ENCODE data around the gene VIM.

VIM gene

DNA sequence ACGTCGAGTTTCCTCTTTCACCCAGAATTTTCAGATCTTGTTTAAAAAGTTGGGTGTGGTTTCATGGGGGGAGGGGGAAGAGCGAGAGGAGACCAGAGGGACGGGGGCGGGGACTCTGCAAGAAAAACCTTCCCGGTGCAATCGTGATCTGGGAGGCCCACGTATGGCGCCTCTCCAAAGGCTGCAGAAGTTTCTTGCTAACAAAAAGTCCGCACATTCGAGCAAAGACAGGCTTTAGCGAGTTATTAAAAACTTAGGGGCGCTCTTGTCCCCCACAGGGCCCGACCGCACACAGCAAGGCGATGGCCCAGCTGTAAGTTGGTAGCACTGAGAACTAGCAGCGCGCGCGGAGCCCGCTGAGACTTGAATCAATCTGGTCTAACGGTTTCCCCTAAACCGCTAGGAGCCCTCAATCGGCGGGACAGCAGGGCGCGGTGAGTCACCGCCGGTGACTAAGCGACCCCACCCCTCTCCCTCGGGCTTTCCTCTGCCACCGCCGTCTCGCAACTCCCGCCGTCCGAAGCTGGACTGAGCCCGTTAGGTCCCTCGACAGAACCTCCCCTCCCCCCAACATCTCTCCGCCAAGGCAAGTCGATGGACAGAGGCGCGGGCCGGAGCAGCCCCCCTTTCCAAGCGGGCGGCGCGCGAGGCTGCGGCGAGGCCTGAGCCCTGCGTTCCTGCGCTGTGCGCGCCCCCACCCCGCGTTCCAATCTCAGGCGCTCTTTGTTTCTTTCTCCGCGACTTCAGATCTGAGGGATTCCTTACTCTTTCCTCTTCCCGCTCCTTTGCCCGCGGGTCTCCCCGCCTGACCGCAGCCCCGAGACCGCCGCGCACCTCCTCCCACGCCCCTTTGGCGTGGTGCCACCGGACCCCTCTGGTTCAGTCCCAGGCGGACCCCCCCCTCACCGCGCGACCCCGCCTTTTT lies at the start of gene VIM:
VIM (plus strand) TSS at position 151 of the 925 bp plus-strand sequence. CDS start 1,182 bp downstream, outside the sequence.
- peak; percentile 96 for DNase-seq

DNA sequence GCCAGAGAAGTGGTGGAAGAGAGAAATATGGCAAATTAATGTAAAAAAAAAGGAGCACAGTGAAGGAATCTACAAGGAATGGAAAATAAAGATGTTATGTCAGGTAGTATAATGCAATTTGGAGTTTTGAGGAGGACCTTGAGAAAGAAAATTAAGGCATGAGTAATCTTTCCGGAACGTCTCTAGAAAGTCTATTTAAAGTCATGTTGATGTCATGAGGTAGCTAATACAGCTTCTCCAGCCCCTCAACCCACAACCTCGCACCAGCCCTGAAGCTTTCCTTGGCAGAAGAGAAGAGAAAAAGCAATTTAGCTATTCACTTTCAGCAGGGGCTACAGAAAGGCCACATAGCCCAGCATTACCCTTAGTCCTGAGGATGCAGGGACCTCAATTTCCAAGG lies 49.0 kb upstream of the VIM start:
- DNase-seq, result no peak

DNA sequence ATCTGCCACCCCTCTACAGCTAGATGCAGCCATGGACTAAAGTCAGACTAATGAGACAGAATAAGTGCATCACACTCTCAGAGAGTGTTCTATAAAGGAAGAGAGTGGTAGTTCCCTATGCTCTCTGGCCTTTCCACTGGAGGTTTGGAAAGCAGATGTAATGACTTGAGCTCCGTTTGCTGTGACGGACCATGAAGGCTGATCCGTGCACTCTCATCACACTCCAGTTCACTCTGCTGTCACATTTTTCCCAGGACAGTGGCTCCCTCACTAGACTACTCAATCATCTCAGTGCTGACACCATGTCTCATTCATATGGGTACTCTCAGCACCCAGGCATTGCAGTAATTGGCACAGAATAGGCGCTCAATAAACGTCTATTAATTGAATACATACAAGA lies 46.9 kb upstream of the VIM start:
- DNase-seq, result no peak

DNA sequence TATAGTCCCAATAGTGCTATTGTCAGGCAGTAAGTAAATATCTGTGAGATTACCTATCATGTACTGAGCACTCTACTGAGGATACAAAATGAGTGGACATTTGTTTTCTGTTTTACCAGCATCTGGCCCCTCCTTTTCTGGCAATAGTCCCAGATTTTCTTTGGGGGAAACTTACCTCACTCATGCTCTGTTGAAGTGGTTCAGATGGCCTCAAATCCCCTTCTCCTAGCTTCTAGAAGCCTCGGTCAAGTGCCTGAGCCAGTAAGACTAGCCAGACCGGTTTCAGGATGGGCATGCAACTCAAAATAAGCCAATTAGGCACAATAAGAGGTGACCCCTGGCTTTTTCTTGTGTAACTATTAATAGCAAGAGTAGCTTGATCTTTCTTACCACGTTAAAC lies 46.3 kb upstream of the VIM start:
- no peak for DNase-seq

DNA sequence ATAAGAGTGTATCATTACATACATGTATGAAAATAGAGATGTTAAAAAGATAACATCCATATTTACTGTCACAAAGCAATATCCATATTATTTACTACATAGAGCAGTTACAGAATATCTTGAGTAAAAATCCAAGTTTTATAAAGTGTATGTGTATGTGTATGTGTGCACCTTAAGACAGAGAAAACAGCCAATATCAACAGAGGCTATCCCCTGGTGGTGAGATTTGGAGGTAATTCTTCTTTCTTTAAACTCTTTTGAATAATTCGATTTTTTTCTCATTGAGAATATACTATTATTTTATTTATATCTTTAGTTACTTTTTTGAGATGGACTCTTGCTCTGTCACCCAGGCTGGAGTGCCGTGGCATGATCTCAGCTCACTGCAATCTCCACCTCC lies 44.9 kb upstream of the VIM start:
- no peak for DNase-seq

DNA sequence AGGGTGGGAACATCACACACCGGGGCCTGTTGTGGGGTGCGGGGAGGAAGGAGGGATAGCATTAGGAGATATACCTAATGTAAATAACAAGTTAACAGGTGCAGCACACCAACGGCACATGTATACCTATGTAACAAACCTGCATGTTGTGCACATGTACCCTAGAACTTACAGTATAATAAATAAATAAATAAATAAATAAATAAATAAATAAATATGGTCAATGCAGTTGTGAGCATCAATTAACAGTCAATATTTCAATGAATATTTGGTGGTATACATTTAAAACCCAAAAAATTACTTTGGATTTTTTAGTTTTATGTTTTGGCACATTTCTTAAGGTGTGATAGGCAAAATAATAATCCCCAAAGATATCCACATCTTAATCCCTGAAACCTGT lies 42.2 kb upstream of the VIM start:
- no peak for DNase-seq

DNA sequence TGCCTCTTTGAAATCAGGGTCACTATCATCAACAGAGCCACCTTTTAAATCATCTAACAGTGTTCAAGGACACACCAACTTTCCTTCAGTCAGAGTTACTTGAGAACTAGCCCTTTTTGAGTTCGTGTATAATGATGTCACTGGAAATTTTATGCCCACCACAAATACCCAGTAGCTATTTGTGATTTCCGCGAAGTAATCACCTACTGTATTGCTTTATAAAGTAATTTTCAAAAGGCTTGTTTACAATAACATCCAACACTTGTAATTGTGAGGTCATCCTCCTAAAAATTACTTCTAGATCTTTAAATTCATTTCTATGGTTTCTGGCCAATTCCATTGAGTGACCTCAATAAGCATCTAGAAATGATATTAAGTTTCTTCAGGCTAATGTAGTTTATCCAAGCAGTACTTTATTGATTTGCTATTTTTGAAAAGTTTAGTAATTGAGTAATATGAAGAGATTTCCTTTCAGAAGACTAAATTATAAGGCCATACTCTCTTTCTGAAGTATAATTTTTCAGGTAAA lies 39.3 kb upstream of the VIM start:
- DNase-seq, result no peak

DNA sequence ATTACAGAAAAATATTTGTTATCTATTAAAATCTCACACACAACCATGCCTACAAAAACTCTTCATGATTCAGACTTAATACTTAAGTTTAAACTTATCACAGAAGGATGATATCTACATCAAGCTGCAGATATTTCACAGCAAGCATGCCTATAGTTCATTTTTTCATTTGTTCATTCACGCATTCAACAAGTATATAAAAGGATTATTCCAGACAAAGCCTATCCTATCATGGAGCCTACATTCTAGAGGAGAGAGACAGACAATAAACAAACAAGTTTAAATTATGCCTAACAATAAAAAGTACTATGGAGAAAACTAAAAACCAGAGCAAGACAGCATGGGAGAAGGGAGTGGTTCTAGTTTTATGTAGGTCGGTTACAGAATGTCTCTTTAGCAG lies 37.4 kb upstream of the VIM start:
- no peak for DNase-seq

DNA sequence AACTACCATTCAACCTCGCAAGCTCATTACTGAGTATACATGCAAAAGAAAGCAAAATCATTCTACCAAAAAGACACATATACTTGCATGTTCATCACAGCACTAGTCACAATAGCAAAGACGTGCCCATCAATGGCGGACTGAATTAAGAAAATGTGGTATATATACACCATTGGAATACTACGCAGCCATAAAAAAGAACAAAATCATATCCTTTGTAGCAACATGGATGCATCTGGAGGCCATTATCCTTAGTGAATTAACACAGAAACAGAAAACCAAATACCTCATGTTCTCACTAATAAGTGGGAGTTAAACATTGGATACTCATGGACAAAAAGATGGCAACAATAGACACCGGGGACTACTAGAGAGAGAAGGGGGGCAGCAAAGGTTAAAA lies 33.0 kb upstream of the VIM start:
- DNase-seq, result no peak

DNA sequence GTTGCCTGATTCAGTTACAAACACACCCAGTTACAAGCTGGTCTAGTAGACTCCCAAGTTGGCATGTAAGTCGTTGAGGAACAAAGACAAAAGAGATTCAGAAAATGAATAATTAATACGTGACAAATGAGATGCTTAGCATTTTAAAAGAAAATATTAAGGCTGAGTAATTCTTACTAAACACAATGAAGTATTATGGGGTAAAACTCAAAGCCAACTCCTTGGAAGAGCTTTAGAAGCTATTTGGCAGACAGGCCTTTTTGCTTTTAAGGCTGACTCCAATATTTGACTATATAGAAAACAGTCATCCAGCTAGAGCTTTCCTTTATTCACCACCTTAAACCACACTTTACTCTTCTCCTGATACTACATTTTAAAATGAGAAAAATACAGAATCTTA lies 32.0 kb upstream of the VIM start:
- DNase-seq, result no peak

DNA sequence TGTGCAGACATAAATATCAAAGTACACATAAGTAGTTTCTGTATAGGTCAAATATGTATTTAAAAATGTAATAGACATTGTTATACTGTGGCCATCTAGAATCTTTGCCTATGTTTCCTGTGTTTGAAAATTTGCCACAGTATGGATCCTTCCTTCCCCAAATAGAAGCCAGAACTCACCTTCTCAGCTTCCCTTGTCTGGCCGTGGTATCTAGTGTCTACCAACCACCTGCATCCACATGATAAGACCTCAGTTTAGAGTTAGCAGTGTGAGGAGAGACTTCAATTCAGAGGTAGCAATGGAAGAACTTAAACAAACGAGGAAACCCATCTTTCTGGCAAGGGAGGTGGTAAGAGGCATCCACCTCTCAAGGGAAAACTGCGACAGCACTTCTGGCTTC lies 31.5 kb upstream of the VIM start:
- DNase-seq, result no peak

DNA sequence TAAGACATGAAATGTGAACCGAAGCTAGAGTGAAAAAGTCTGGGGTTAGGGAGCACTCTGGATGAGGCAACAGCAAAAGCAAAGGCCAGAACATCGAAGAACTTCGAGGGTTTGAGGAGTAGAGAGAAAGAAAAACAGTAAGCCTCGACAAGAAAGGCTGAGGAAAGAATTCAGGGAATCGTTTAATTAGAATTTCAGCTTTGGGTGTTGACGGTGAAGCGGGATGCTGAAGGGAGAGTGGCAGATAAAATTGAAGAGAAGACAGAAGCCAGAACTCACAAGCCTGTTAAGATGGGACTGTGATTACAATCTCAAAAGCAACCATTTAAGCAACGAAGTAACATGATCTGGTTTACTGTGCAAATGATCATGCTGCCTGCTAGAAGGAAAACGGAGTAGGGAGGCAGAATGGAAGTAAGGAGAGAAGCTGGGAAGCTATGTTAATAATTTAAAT lies 28.7 kb upstream of the VIM start:
- peak; percentile 12 for DNase-seq

DNA sequence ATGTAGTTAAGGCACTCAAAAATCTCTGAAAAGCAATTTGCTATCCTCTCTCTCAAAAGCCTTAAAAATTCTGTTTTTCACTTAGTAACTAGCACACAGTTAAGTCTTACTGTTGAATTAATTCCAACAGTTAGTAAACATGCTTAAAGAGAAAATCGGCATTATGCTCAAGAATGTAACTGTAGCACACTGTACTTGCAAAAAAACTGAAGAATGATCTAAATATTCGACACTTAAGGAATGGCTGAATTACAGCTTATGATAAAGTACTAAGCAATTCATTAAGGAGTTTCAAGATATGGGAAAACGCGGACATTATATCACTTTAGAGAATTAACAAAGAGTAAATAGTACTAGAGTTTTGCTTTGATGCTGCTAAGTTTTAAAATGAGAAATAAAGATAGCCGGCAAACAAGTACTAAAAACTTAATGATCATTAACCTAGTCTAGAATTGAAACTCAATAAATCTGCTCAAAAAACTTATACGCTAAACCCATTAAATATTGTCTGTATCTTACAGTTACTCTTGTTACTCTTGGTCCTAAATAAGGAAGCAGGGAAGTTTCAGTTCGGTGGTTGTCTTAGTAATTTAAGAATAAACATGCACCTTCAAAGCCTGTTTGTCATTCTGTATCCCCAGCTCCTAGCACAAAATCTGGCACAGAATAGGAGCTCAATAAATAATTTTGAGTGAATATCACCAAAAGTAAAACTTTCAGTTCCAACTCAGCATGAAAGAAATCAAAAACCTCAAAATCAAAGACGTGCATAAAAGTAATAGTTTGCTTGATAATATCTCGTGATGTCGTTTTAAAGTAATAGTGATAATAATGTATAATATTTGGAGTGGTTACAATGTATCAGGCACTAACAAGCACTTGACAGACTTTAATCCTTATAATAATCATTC lies 27.8 kb upstream of the VIM start:
- no peak for DNase-seq

DNA sequence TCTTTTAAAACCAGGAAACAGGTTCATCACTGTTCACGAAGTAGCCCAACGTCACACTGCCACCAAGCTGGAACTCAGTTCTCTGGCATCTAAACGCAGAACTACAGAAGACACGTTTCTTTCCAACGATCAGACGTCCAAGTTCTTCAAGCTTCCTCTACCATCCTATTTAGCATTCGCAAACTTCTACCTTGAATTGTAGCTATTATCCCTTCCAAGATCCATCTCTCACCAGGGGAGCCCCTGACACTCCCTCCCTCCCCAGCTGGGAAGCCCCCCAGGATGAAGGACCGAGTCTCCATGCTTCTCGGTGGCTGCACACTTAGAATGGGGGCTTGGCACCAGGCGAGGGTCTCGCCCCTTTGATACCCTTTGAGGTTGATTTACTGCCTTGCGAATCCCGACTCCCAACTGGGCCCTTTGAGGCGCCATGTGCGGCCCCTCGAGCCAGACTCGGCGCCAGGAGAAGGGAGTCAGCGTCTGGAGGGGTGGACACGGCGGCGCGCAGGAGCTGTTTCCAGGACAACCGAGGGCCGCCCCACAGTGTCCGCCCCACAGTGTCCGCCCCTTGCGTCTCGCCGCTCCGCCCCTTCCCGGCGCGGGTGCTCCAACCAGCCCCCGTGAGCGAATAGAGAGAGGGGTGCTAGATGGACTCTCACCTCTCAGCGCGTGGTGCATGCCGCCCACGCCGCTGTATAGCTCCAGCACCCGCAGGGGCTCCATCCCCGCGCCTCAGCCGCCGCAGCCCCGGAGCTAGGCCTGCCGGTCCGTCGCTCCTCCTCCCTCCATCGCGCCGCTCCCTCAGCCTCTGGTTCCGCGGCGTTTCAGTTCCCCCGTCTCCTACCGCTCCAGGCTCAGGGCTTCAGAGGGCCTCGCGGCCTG lies 26.9 kb upstream of the VIM start, which contains the start of gene TRDMT1:
TRDMT1 (minus strand) TSS at position 761 of the 882 bp plus-strand sequence; CDS start at position 723, 38 bp downstream.
- DNase-seq, result peak; percentile 89

DNA sequence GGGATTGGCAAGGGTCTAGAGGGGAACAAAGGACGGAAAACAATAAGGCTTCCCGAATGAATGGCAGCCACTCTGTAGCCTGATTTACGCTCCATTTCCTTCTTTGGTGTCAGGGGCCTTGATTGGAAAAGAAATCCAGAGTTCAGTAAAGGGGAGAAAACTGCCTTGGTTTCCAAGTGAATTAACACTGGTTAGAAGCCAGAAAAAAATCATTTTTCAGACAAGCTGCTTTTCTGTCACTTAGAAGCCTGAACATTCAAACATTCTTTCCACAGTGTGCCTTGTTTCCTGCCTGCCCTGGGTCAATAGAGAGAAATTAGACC lies 26.3 kb upstream of the VIM start:
- no peak for DNase-seq

DNA sequence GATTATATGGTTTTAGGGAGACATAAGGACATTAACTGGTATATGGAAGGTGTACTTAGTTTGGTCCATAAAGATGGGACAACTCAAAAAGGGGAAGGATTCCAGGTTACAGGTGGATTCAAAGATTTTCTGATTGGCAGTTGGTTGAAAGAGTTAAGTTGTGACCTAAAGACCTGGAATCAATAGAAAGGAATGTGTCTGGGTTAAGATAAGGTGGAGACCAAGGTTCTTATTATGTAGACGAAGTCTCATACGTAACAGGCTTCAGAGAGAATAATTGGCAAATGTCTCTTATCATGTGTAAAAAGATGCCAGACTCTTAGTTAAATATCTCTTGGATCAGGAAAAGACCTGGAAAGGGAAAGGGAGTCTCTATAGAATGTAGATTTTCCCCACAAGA lies 25.5 kb upstream of the VIM start:
- no peak for DNase-seq

DNA sequence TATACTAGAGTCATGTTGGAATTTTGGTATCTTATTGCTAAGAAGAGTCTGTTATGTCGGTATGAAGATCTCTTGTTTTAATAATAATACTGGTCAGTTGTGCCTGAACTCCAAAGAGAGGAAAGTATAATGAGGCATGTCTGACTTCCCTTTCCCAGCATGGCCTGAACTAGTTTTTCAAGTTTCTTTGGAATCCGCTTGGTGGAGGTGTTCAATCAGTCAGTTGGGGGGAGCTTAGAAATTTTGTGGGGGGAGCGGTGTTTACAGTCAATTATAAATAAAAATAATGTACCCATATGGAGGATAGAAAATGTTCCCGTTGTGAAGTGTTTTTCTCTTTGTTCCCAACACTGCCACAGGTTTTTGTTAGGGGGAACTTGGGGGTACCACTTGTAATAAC lies 25.0 kb upstream of the VIM start:
- no peak for DNase-seq

DNA sequence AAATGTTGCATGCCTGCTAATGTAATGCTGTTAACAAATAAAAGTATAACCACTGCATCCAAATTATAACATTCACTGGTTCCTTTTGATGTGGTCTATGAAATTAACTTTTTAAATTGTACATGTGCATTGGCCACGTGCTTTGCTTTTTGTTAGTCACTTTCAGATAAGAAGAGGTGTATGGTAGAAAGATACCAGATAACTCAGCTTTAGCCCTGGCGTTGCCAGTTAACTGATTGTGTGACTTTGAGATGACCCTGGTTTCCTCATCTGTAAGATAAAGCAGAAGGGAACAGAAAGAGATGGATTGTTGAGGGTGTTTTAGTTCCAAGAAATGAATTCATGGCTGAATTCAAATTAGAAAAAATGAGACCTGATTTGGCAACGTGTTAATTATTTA lies 24.6 kb upstream of the VIM start:
- no peak for DNase-seq

DNA sequence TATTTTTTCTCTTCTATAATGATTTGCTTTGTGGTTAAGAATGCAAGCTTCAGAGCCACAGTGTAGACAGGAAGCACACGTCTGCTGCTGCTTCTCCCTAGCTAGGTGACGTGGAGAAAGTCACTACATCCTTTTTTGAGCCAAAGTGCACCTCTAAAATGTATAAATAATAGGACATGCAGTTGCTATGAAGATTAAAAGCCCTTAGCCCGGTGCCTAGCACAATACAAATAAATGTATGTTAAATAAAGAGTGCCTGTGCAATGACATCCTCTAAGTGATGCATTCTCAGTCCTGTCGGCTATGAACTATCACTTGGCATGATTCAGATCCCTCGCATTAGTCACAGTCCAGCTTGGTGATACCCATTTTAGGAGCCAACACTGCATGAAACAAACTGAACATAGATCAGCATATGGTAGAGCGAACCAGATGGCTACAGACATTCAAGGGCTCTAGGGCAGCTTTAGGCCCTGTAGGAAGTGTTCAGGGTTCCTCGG lies 21.8 kb upstream of the VIM start:
- DNase-seq, result peak; percentile 68

DNA sequence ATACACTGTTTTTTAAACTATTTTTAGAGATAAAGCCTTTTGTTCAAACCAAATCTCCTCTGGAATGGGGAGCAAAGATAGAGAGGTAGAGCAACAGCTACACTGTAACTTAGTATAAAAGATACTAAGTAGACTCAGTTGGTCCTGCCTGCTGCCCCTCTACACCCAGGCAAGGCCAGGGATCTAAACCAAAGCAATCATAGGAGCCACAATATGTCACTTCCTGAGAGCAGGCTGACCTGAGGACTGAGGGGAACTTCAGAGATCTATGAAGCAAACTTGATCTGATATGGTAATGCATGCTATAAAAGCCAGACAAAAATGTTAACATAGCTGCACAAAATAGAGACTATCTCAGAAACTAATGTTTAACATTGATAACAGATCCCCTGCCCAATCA lies 19.6 kb upstream of the VIM start:
- no peak for DNase-seq

DNA sequence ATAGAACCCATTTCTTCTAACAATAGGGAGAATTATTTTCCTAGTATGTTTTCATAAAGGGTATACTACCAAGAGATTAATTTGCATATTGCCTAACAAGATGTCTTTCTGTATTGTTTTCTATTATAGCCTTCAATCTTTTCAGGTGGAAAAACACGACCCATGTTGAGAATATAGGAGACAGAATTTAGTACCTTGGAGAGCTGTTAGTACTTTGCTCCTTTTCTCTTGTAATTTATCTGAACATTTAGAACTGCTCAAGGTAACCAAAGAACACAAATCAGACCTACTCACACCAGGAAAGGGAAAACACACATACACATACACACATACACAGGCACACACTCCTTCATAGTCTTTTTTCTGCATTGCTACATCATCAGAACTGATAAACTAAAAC lies 18.7 kb upstream of the VIM start:
- DNase-seq, result no peak

DNA sequence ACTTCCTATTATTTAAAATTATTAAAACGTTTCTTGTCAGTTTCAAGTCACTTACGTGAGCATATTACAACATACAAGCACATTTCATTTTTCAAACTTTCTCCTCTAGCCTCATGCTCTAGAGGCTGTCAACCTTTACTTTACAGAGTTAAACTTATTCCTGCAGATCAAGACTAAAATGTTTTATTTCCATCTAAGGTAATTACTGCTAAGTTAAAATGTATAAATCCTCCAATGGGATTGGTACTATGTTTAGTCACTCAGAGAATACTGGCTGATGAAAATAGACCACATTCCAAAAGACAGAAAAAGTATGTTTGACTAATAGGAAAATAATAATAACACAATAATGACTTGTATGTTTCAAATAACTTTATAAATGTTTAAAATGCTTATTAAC lies 18.2 kb upstream of the VIM start:
- no peak for DNase-seq

Measured in amniotic stem cell (primary cell).